NCI-H187 (cell line): ENCODE measurements around the gene ZNF322.
"Not testable (repeated sequence)": the region's sequence is repeated elsewhere in the genome, so short reads cannot be mapped to it uniquely, and the experiment has no call there.

Source experiments
- DNase-seq, 2 experiments: peaks; one replicate each; lab custom pipeline; 2025; lab: John Stamatoyannopoulos, UW

ZNF322 gene

GRCh38 chr6:26659042-26659999 is at the start of gene ZNF322:
Gene ZNF322, minus strand, starts transcription at chr6:26659746. Its CDS starts 21,193 bp downstream, at chr6:26638553.
- peak; percentile 92 to 95 for DNase-seq

GRCh38 chr6:26705780-26706179 is 46.2 kb upstream of the ZNF322 start:
- not testable (repeated sequence) for DNase-seq

- not testable (repeated sequence) for DNase-seq
Measured at GRCh38 chr6:26705352-26705751, 45.8 kb upstream of the ZNF322 start.

GRCh38 chr6:26701023-26701747 is 41.6 kb upstream of the ZNF322 start:
- DNase-seq, result not testable (repeated sequence)

GRCh38 chr6:26697496-26697895 is 38.0 kb upstream of the ZNF322 start:
- not testable (repeated sequence) for DNase-seq

- DNase-seq, result not testable (repeated sequence)
Measured at GRCh38 chr6:26689324-26689947, 29.9 kb upstream of the ZNF322 start.

GRCh38 chr6:26682435-26683042 is 23.0 kb upstream of the ZNF322 start:
- not testable (repeated sequence) for DNase-seq

GRCh38 chr6:26673287-26673686 is 13.7 kb upstream of the ZNF322 start:
- not testable (repeated sequence) for DNase-seq

- not testable (repeated sequence) for DNase-seq
Measured at GRCh38 chr6:26670558-26670957, 11.0 kb upstream of the ZNF322 start.

- not testable (repeated sequence) for DNase-seq
Measured at GRCh38 chr6:26670003-26670402, 10.5 kb upstream of the ZNF322 start.

- DNase-seq, result no peak
Measured at GRCh38 chr6:26660000-26660361, 435 bp upstream of the ZNF322 start.

- DNase-seq, result no peak
Measured at GRCh38 chr6:26657256-26657655, 2.3 kb downstream of the ZNF322 start.

- no peak for DNase-seq
Measured at GRCh38 chr6:26653007-26653406, 6.5 kb downstream of the ZNF322 start.

- DNase-seq, result no peak
Measured at GRCh38 chr6:26651133-26651781, 8.3 kb downstream of the ZNF322 start.

- no peak for DNase-seq
Measured at GRCh38 chr6:26646074-26646473, 13.5 kb downstream of the ZNF322 start.

GRCh38 chr6:26640806-26641205 is 18.7 kb downstream of the ZNF322 start:
- no peak for DNase-seq

- DNase-seq, result no peak
Measured at GRCh38 chr6:26629359-26629758, 30.2 kb downstream of the ZNF322 start.

GRCh38 chr6:26627843-26628242 is 31.7 kb downstream of the ZNF322 start:
- no peak for DNase-seq

GRCh38 chr6:26624557-26624956 is 35.0 kb downstream of the ZNF322 start:
- DNase-seq, result no peak

- DNase-seq, result no peak
Measured at GRCh38 chr6:26623339-26623859, 36.1 kb downstream of the ZNF322 start.
